H1 (cell line): Measurements from ENCODE around the gene SLC4A1. TPM values are rescaled to one million over a fixed set of nuclear protein-coding genes. Genes with fewer than 3 reads are reported as not detected.

Experiments used
- GABPA ChIP-seq: IDR thresholded peaks from 2 replicates; pipeline ENCODE4 v1.6.1; 2011; ENCODE audit warnings: mild to moderate bottlenecking, low read length, moderate library complexity, borderline replicate concordance; ENCODE audit not compliant: insufficient read depth
- PHF8 ChIP-seq: fragments of 200-600 bp; sonication (generic); conservative IDR thresholded peaks from 2 replicates; pipeline ENCODE4 v1.7.1; 2012; ENCODE audit warnings: low read depth, mild to moderate bottlenecking, inconsistent platforms, low read length, moderate library complexity
- POLR2A ChIP-seq, 2 experiments: IDR thresholded peaks; 1 replicate in 1 of 2; 2 replicates in 1 of 2; pipeline ENCODE4 v1.6.1; 2011; ENCODE audit warnings: low read depth in 2 of 2, low read length in 2 of 2, mild to moderate bottlenecking in 2 of 2; ENCODE audit errors: control extremely low read depth in 1 of 2
- SP1 ChIP-seq: IDR thresholded peaks from 2 replicates; pipeline ENCODE4 v1.6.1; 2011; ENCODE audit warnings: low read depth, low read length
- SP2 ChIP-seq: IDR thresholded peaks from 2 replicates; pipeline ENCODE4 v1.6.1; 2012; ENCODE audit warnings: mild to moderate bottlenecking, low read length, inconsistent platforms
- polyA plus RNA-seq, 7 experiments: library from polyadenylated mRNA; depleted of rRNA in 3 of 7; stranded (reverse) in 5 of 7; unstranded in 2 of 7; fragments of >200 nt in 5 of 7; fragments of 200-250 nt in 2 of 7; gene quantifications; 1 replicate in 5 of 7; 2 replicates in 1 of 7; 4 replicates in 1 of 7; pipeline versions ENCODE4 v1.2.1 to v1.2.3, GENCODE V29; 2011 to 2013; ENCODE audit warnings: missing spikeins in 2 of 7, mixed read lengths in 2 of 7
- total RNA-seq: library from RNA; stranded (reverse); fragmentation: NEBNext Ultra II Directional; extraction: Animal tissue kit (Norgen Biotek cat#: 25700); gene quantifications from 2 replicates; pipeline ENCODE4 v1.2.1, GENCODE V29; 2021

The SLC4A1 gene
- total and polyA plus RNA-seq, 2 of the 8 experiments (the other 6 are each of a cell fraction or from before 2014, with no cell fraction given): 0.08 TPM; not detected in 1

- TF ChIP-seq GABPA: no peak
- TF ChIP-seq POLR2A (IDR thresholded peaks at IDR 0.05; ENCODE audit: control extremely low read depth in 1 of 2, low read depth in 2 of 2, low read length in 2 of 2): peak; percentile 25 to 46; a peak in 2 of 3 replicates
- peak; percentile 86 for TF ChIP-seq SP1
- peak; percentile 7; the same call in 1 of the 2 replicates for TF ChIP-seq SP2
- peak; percentile 37; the same call in 1 of the 2 replicates for TF ChIP-seq PHF8
Measured at GRCh38 chr17:44199553-44200477, 68.1 kb downstream of the SLC4A1 start, which contains the start of gene ATXN7L3 (continued).
